Measurements from ENCODE around the gene CFAP299.
A peak's percentile ranks its signal among the peaks of the same experiment; 100 is the strongest.
"Not testable (repeated sequence)": the region's sequence is repeated elsewhere in the genome, so short reads cannot be mapped to it uniquely, and the experiment has no call there.

Gene CFAP299

GRCh38 chr4:80335554-80336358 lies at the start of gene CFAP299:
CFAP299 (plus strand) TSS chr4:80335730.
- peak; percentile 80 for DNase-seq (ENCODE audit: low read depth)

- DNase-seq (ENCODE audit: low read depth): no peak
Observed at GRCh38 chr4:80286451-80286850, 49.1 kb upstream of the CFAP299 start.

GRCh38 chr4:80290665-80291064 lies 44.9 kb upstream of the CFAP299 start:
- DNase-seq (ENCODE audit: low read depth): not testable (repeated sequence)

GRCh38 chr4:80294206-80294605 lies 41.3 kb upstream of the CFAP299 start:
- no peak for DNase-seq (ENCODE audit: low read depth)

GRCh38 chr4:80295336-80295735 lies 40.2 kb upstream of the CFAP299 start:
- no peak for DNase-seq (ENCODE audit: low read depth)

- DNase-seq (ENCODE audit: low read depth): no peak
Observed at GRCh38 chr4:80295826-80296225, 39.7 kb upstream of the CFAP299 start.

GRCh38 chr4:80301884-80302283 lies 33.6 kb upstream of the CFAP299 start:
- DNase-seq (ENCODE audit: low read depth): no peak

GRCh38 chr4:80302616-80303223 lies 32.8 kb upstream of the CFAP299 start:
- no peak for DNase-seq (ENCODE audit: low read depth)

- no peak for DNase-seq (ENCODE audit: low read depth)
Observed at GRCh38 chr4:80305466-80305865, 30.1 kb upstream of the CFAP299 start.

- no peak for DNase-seq (ENCODE audit: low read depth)
Observed at GRCh38 chr4:80306260-80306659, 29.3 kb upstream of the CFAP299 start.

GRCh38 chr4:80307183-80307735 lies 28.3 kb upstream of the CFAP299 start:
- no peak for DNase-seq (ENCODE audit: low read depth)

- no peak for DNase-seq (ENCODE audit: low read depth)
Observed at GRCh38 chr4:80307774-80308465, 27.6 kb upstream of the CFAP299 start.

- no peak for DNase-seq (ENCODE audit: low read depth)
Observed at GRCh38 chr4:80308466-80308822, 27.1 kb upstream of the CFAP299 start.

GRCh38 chr4:80309294-80310004 lies 26.1 kb upstream of the CFAP299 start:
- peak; percentile 72 for DNase-seq (ENCODE audit: low read depth)

GRCh38 chr4:80311130-80311529 lies 24.4 kb upstream of the CFAP299 start:
- no peak for DNase-seq (ENCODE audit: low read depth)

- DNase-seq (ENCODE audit: low read depth): no peak
Observed at GRCh38 chr4:80312124-80312523, 23.4 kb upstream of the CFAP299 start.

GRCh38 chr4:80313627-80314026 lies 21.9 kb upstream of the CFAP299 start:
- no peak for DNase-seq (ENCODE audit: low read depth)

- not testable (repeated sequence) for DNase-seq (ENCODE audit: low read depth)
Observed at GRCh38 chr4:80315848-80316247, 19.7 kb upstream of the CFAP299 start.

GRCh38 chr4:80321341-80321740 lies 14.2 kb upstream of the CFAP299 start:
- DNase-seq (ENCODE audit: low read depth): no peak

GRCh38 chr4:80321776-80322175 lies 13.8 kb upstream of the CFAP299 start:
- DNase-seq (ENCODE audit: low read depth): no peak

- DNase-seq (ENCODE audit: low read depth): peak; percentile 8
Observed at GRCh38 chr4:80322716-80323115, 12.8 kb upstream of the CFAP299 start.

GRCh38 chr4:80324171-80324570 lies 11.4 kb upstream of the CFAP299 start:
- DNase-seq (ENCODE audit: low read depth): no peak

All from fibroblast of the conjunctiva (primary cell).